BLaER1 (cell line): ENCODE measurements around the gene DNM2.

Source experiments
- H3K27ac ChIP-seq: shearing (Covaris generic); formaldehyde crosslinking; 2 replicates; pipeline ENCODE4 v1.8.1; 2022
- H3K27me3 ChIP-seq: shearing (Covaris generic); formaldehyde crosslinking; 2 replicates; pipeline ENCODE4 v1.8.1; 2022
- H3K36me3 ChIP-seq: shearing (Covaris generic); formaldehyde crosslinking; 2 replicates; pipeline ENCODE4 v1.8.1; 2022
- H3K4me1 ChIP-seq: shearing (Covaris generic); formaldehyde crosslinking; 2 replicates; pipeline ENCODE4 v1.8.1; 2022
- H3K4me2 ChIP-seq: shearing (Covaris generic); formaldehyde crosslinking; 2 replicates; pipeline ENCODE4 v1.8.1; 2022
- H3K4me3 ChIP-seq: shearing (Covaris generic); formaldehyde crosslinking; 2 replicates; pipeline ENCODE4 v1.8.1; 2022
- H3K9ac ChIP-seq: shearing (Covaris generic); formaldehyde crosslinking; 2 replicates; pipeline ENCODE4 v1.8.1; 2022
- H3K9me3 ChIP-seq: shearing (Covaris generic); formaldehyde crosslinking; 2 replicates; pipeline ENCODE4 v1.8.1; 2022
- H4K20me1 ChIP-seq: shearing (Covaris generic); formaldehyde crosslinking; 2 replicates; pipeline ENCODE4 v1.8.1; 2022
- Cebpa-rat ChIP-seq: shearing (Covaris generic); IDR thresholded peaks from 2 replicates; pipeline ENCODE4 v1.8.1; 2022

The DNM2 gene

DNA sequence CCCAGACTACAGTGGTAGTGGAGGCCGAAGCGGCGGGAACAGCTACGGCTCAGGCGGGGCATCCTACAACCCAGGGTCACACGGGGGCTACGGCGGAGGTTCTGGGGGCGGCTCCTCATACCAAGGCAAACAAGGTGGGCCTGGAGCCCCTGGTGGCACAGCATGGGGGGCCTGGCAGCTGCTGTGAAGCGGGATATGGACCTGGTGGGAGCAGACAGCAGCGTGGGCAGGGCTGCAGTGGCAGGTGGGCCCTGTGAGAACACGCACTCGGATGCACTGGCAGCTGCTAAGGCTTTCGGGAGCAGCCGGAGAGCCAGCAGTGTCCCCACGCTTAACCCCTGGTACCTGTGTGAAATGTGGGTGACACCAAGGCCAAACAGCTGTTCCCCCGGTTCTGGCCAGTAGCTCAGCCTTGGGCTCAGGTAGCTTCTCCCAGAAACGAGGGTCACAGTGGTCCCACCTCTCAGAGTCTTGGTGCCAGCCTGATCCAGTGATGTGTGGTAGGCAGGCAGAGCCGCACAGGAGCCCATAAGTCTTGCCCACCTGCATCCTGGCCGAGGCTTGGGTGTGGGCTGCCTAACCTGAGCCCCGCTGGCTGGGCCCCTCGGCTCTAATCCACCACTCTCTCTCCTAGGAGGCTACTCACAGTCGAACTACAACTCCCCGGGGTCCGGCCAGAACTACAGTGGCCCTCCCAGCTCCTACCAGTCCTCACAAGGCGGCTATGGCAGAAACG is 29.2 kb upstream of the DNM2 start:
- H4K20me1 ChIP-seq, result peaks cover 100% of the 10 kb centered on the region

DNA sequence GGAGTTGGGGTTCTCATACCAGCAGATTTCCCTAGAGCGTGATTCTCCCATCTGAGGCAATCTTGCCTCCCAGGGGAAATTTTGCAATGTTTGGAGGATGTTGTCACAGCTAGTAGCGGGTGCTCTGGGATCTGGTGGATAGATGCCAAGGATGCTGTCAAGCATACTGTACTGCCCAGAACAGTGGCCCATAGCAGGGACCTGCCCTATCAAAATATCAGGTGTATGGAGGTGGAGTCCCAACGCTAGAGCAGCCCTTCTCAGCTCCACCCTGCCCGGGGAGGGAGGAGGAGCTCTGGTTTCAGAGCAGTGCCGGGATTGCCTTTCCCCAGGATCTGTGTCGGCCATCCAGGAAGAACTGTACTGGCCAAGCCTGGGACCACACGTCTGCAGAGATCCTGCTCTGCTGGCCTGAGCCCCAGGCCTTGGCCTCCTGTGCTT is 27.5 kb upstream of the DNM2 start:
- Histone ChIP-seq H3K9ac (no peak overlapping the region), H3K4me3 (no peak overlapping the region), H3K9me3 (no peaks in the 10 kb centered on the region), H3K4me2 (no peak overlapping the region), H3K27ac (no peak overlapping the region), H3K27me3 (no peaks in the 10 kb centered on the region), H3K4me1 (peaks cover 7% of the 10 kb centered on the region), H3K36me3 (peaks cover 80% of the 10 kb centered on the region), H4K20me1 (peaks cover 100% of the 10 kb centered on the region)
- no peak for TF ChIP-seq Cebpa-rat

More for the DNA sequence above, 29.2 kb upstream of the DNM2 start:
- Histone ChIP-seq H3K9ac (no peak overlapping the region), H3K4me2 (no peak overlapping the region), H3K4me3 (no peak overlapping the region), H3K36me3 (peaks cover 97% of the 10 kb centered on the region), H3K9me3 (no peaks in the 10 kb centered on the region), H3K27ac (no peak overlapping the region), H3K27me3 (no peaks in the 10 kb centered on the region), H3K4me1 (no peaks in the 10 kb centered on the region)
- no peak for TF ChIP-seq Cebpa-rat

DNA sequence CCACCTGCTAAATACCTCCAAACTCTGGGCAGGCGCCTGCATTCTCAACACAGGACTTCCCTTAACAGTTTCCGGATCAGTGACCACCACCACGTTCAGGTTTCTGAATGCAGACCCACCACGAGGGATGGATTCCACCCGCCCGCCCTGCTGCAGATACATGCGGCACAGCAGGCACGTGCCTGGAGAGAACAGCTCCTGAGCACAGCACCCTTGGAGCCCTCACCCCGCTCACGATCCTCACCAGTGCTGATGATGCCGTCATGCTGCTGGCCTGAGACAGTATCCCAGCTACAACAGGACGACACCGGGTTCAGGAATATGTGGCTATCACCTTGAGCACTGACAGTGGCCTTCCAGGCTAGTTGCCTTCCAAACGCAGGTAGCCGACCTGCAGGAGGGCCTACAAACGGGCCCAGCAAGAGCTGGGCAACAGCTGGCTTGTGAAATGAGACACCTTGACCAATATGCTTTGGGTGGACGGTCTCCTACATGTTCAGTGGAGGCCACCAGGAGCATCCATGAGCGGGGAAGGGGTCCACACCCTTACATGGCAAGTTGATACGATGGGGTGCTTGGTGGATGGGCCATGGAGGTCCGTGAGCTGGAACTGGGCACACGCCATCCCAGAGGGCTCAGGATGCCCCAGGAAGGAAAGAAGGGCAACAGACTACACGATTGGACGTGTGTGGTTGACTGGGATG is 26.5 kb upstream of the DNM2 start:
- TF ChIP-seq Cebpa-rat, result no peak
- Histone ChIP-seq H3K4me3 (no peak overlapping the region), H3K4me2 (no peak overlapping the region), H3K4me1 (peaks cover 14% of the 10 kb centered on the region), H3K9me3 (no peaks in the 10 kb centered on the region), H3K36me3 (peaks cover 71% of the 10 kb centered on the region), H4K20me1 (peaks cover 100% of the 10 kb centered on the region), H3K27ac (no peak overlapping the region), H3K27me3 (no peaks in the 10 kb centered on the region), H3K9ac (no peak overlapping the region)

DNA sequence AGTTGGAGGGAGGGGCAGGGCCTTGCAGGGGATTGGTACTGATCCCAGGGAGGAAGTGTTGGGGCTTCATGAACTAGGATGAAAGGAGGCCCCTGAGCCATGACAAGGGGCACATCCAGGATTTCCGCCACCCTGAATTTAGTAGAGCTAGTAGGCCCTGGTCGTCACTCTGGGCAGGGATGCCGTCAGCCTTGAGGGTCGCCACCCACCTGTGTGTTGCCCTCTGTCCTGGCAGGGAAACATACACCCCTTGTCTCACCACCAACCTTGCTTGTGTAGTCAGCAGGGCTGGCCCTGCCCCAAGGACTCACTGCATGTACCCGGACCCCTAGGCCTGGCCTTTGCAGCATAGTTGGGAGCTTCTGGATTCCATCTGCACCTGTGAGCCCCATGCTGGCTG is 26.0 kb upstream of the DNM2 start:
- Histone ChIP-seq H3K9ac (no peak overlapping the region), H3K27ac (no peak overlapping the region), H3K36me3 (peaks cover 65% of the 10 kb centered on the region), H3K4me2 (no peak overlapping the region), H4K20me1 (peaks cover 100% of the 10 kb centered on the region), H3K4me3 (no peak overlapping the region), H3K9me3 (no peaks in the 10 kb centered on the region), H3K4me1 (peaks cover 14% of the 10 kb centered on the region), H3K27me3 (no peaks in the 10 kb centered on the region)
- no peak for TF ChIP-seq Cebpa-rat

DNA sequence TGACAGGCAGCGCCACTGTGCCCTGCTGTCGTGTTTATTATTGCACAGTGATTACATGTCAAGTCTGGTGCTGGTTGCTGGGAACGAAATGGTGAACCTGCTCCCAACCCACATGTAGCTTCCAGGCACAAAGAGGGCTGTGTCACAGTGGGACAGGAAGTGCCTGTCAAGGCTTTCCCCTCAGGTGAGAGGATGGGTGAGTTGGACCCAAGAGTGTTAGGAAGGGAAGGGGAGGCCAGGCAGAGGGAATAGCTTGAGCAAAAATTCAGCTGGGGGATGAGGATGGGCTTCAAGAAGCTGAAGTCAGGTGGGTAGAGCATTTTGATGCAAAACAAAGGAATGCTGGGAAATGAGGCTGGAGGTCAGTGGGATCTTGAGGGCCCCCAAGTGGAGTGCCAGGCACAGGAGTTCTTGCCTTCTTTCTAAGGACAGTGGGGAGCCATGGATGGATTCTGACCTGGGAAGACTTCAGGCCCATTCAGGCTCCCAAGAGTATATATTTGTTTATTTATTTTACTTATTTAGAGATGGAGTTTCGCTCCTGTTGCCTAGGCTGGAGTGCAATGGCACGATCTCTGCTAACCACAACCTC is 25.1 kb upstream of the DNM2 start:
- no peaks in the 10 kb centered on the region for H3K27me3 ChIP-seq
- H3K4me2 ChIP-seq, result no peak overlapping the region
- H3K9ac ChIP-seq, result no peak overlapping the region
- H3K27ac ChIP-seq, result no peak overlapping the region
- no peak for TF ChIP-seq Cebpa-rat
- H3K9me3 ChIP-seq, result no peaks in the 10 kb centered on the region
- peaks cover 14% of the 10 kb centered on the region for H3K4me1 ChIP-seq
- peaks cover 97% of the 10 kb centered on the region for H4K20me1 ChIP-seq
- H3K4me3 ChIP-seq, result no peak overlapping the region
- H3K36me3 ChIP-seq, result peaks cover 56% of the 10 kb centered on the region

DNA sequence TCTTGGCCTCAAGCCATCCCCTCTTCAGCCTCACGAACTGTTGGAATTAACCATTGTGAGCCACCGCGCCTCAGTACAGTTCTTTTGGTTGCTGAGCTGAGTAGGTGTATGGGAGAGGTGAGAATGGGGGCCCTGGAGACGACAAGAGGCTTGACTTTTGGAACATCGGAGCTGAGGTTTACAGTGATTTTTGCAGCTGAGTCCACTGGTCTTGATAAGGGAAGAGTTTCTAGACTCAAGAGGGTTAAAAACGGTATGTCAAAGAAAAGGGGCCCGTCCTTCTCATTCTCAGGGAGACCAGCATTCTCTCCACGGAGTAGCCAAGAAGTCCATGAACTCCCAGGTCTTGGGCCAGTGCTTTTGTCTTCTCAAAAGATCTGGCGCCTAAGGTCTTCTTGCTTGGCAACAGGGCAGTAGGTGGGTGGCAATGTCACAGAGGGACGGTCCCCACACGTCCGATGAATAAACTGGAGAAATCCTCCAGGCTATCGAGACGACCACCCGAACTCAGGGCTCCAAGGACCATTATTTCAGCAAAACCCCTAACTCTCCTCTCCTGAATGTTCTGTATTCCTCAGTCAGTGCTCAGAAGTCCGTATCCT is 23.1 kb upstream of the DNM2 start:
- Histone ChIP-seq H3K4me3 (no peak overlapping the region), H4K20me1 (peaks cover 76% of the 10 kb centered on the region), H3K9ac (no peak overlapping the region), H3K4me1 (peaks cover 14% of the 10 kb centered on the region), H3K4me2 (peak overlapping the region; percentile 76), H3K27ac (no peak overlapping the region), H3K27me3 (no peaks in the 10 kb centered on the region), H3K36me3 (peaks cover 36% of the 10 kb centered on the region), H3K9me3 (no peaks in the 10 kb centered on the region)
- TF ChIP-seq Cebpa-rat, result no peak

DNA sequence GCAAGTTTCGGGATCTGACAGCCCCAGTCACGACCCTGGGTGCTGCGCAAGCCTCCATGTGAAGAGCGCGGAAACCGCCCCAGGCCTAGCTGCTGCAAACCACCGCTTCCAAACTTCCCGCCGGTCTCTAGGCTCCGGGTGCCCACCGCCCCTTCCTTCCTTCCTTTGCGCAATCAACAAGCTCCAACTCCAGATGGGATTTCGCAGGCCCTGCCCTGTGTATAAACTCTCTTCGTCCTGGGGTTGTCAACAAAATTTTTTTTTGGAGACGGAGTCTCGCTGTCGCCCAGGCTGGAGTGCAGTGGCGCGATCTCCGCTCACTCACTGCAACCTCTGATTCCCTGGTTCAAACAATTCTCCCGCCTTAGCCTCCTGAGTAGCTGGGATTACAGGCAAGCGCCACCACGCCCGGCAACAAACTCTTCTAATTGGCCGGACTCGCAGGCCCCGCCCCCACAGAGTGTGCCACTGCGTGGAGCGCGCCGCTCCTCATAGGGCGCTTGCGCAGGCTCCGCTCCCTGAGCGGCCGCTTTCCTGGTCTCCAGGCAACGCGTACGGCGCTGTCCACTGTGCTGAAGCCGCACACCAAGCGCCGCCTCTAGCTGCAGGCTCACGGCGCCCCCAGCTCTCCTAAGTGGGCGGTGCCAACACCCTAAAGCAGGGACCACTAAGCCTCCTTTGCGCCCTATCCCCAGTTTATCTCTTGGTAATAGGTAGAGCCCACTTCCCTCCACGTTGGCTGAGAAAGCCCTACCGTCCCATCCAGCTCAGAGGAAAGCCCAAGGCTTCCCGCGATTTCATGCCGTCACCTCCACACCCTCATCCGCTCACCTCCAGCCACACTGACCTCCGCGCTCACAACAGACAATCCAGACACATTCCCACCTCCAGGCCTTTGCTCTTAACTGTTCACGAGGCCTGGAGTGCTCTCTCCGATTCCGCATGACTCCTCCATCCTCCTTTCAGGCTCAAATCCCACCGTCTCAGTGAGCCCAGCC is 22.2 kb upstream of the DNM2 start:
- Histone ChIP-seq H3K9ac (no peak overlapping the region), H3K4me2 (peak overlapping the region; percentile 76), H4K20me1 (peaks cover 68% of the 10 kb centered on the region), H3K36me3 (peaks cover 27% of the 10 kb centered on the region), H3K27ac (no peak overlapping the region), H3K27me3 (no peaks in the 10 kb centered on the region), H3K9me3 (no peaks in the 10 kb centered on the region), H3K4me1 (peaks cover 16% of the 10 kb centered on the region), H3K4me3 (no peak overlapping the region)
- 0 out of 2 replicates have a peak, but pooled peaks have one; percentile 39 for TF ChIP-seq Cebpa-rat

DNA sequence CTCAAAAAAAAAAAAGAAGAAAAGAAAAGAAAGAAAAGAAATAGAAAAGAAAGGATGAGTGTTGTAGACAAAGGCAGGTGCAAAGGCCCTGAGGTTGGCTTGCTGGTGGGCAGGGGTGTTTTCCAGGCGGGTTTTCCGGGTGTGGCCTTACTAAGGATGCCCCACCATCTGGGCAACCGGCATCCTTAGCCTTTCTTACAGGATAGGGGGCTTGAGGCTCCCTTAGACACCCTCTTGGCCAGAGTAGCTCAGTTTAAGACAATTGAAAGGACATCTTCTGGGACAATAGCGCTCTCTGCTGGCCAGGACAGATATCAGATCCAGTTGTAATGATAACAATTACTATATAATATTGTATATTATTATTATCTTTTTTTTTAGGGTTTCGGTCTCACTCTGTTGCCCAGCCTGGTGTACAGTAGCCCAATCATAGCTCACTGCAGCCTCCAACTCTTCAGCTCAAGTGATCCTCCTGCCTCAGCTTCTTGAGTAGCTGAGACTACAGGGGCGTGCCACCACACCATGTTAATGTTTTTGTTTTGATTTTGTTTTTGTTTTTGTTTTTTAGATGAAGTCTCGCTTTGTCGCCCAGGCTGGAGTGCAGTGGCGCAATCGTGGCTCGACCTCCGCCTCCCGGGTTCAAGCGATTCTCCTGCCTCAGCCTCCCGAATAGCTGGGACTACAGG is 18.1 kb upstream of the DNM2 start:
- H3K4me3 ChIP-seq, result no peak overlapping the region
- H3K9ac ChIP-seq, result no peak overlapping the region
- H3K27ac ChIP-seq, result no peak overlapping the region
- no peak for TF ChIP-seq Cebpa-rat
- H3K27me3 ChIP-seq, result no peaks in the 10 kb centered on the region
- no peaks in the 10 kb centered on the region for H3K9me3 ChIP-seq
- peaks cover 27% of the 10 kb centered on the region for H4K20me1 ChIP-seq
- H3K4me1 ChIP-seq, result peaks cover 33% of the 10 kb centered on the region
- H3K36me3 ChIP-seq, result no peaks in the 10 kb centered on the region
- no peak overlapping the region for H3K4me2 ChIP-seq
